GM23248 (cell line): ENCODE measurements around the gene OSBP2.

ENCODE experiments used
- EZH2 ChIP-seq: fragments of 200-600 bp; sonication (generic); IDR thresholded peaks from 2 replicates; pipeline ENCODE4 v1.6.1; 2018; ENCODE audit warnings: antibody characterized with exemption, mild to moderate bottlenecking; ENCODE audit not compliant: insufficient read depth, poor library complexity, severe bottlenecking
- EZH2phosphoT487 ChIP-seq: fragments of 200-600 bp; sonication (generic); IDR thresholded peaks from 2 replicates; pipeline ENCODE4 v1.6.1; 2018; ENCODE audit warnings: antibody characterized with exemption, moderate library complexity, mild to moderate bottlenecking, low read depth; ENCODE audit not compliant: insufficient read depth

GRCh38 chr22:30943368-30943767, 248.7 kb downstream of the OSBP2 start:
- no peak for TF ChIP-seq EZH2
- TF ChIP-seq EZH2phosphoT487, result no peak
